Loucy (cell line): ENCODE results near the gene CTU2.

ENCODE experiments used
- H2AFZ ChIP-seq: fragments of 200-600 bp; sonication (generic); 2 replicates; pipeline ENCODE4 v1.6.0; 2016; ENCODE audit warnings: antibody characterized with exemption, mild to moderate bottlenecking, low read length, moderate library complexity
- H3F3A ChIP-seq: fragments of 200-600 bp; 2 replicates; pipeline ENCODE4 v1.6.0; 2016; ENCODE audit warnings: antibody characterized with exemption, low read depth, mild to moderate bottlenecking
- H3K27me3 ChIP-seq: fragments of 200-600 bp; sonication (generic); 2 replicates; pipeline ENCODE4 v1.6.1; 2014; ENCODE audit warnings: low read length, mild to moderate bottlenecking; ENCODE audit not compliant: insufficient read depth, poor library complexity, severe bottlenecking
- H3K36me3 ChIP-seq: fragments of 200-600 bp; sonication (generic); 2 replicates; pipeline ENCODE4 v1.6.1; 2016; ENCODE audit warnings: low read length; ENCODE audit not compliant: insufficient read depth
- H3K4me1 ChIP-seq: fragments of 200-600 bp; sonication (generic); 2 replicates; pipeline ENCODE4 v1.5.1; 2014; ENCODE audit warnings: low read length, mild to moderate bottlenecking; ENCODE audit not compliant: insufficient read depth, poor library complexity, severe bottlenecking
- H3K4me2 ChIP-seq: fragments of 200-600 bp; sonication (generic); 2 replicates; pipeline ENCODE4 v1.6.0; 2014; ENCODE audit warnings: antibody characterized with exemption, low read length, low read depth, mild to moderate bottlenecking; ENCODE audit not compliant: poor library complexity, severe bottlenecking
- H3K4me3 ChIP-seq: fragments of 200-600 bp; sonication (generic); 2 replicates; pipeline ENCODE4 v1.5.1; 2014; ENCODE audit warnings: low read length, mild to moderate bottlenecking, mixed read lengths; ENCODE audit not compliant: poor library complexity, severe bottlenecking
- H3K79me2 ChIP-seq: fragments of 200-600 bp; sonication (generic); 2 replicates; pipeline ENCODE4 v1.6.1; 2014; ENCODE audit warnings: low read length; ENCODE audit not compliant: insufficient read depth
- H3K9ac ChIP-seq: fragments of 200-600 bp; sonication (generic); 2 replicates; pipeline ENCODE4 v1.6.0; 2014; ENCODE audit warnings: mild to moderate bottlenecking, low read depth, low read length, moderate library complexity; ENCODE audit not compliant: poor library complexity, severe bottlenecking
- H3K9me2 ChIP-seq: fragments of 200-600 bp; sonication (generic); replicated peaks from 2 replicates; pipeline ENCODE4 v1.6.1; 2016; ENCODE audit warnings: low read depth, low read length, mixed read lengths
- H3K9me3 ChIP-seq: fragments of 200-600 bp; sonication (generic); 2 replicates; pipeline ENCODE4 v1.6.1; 2014; ENCODE audit warnings: mild to moderate bottlenecking, antibody characterized with exemption, low read length, low read depth; ENCODE audit not compliant: insufficient read depth
- H4K20me1 ChIP-seq: fragments of 200-600 bp; sonication (generic); 2 replicates; pipeline ENCODE4 v1.6.0; 2014; ENCODE audit warnings: antibody characterized with exemption, low read length, mild to moderate bottlenecking; ENCODE audit not compliant: insufficient read depth, poor library complexity, severe bottlenecking
- EZH2phosphoT487 ChIP-seq: fragments of 200-600 bp; IDR thresholded peaks from 2 replicates; pipeline ENCODE4 v1.6.1; 2018; ENCODE audit warnings: antibody characterized with exemption, mild to moderate bottlenecking, moderate library complexity, borderline replicate concordance
- TF ChIP-seq, protein P1 (sequence below): fragments of 200-600 bp; sonication (generic); conservative IDR thresholded peaks from 2 replicates; pipeline ENCODE4 v1.5.1; 2014; ENCODE audit warnings: mild to moderate bottlenecking, antibody characterized with exemption, low read length

CTU2 gene

DNA sequence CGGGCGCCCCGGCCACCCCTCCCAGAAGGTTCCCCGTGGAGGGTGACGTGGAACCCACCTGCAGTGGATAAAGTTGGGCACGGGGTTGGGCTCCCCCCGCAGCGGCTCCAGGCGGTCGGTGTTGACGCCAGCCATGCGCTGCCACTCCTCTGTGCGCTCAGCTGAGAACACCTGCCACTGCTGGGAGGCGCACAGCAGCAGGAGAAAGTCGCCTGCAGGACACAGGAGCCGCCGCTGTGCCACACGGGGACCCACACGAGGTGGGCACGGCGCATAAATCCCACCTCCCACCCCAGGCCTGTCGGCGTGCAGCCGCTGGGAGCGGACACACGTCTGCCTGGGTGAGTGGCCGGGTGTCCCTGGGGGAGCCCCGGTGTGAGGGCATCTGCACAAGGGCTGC, 20.7 kb downstream of the CTU2 start:
- no peak overlapping the region for H3K4me2 ChIP-seq
- H3K9ac ChIP-seq: no peak overlapping the region
- H3K4me3 ChIP-seq: no peak overlapping the region
- H3K9me2 ChIP-seq: no peaks in the 10 kb centered on the region
- no peaks in the 10 kb centered on the region for H4K20me1 ChIP-seq
- no peak overlapping the region for H2AFZ ChIP-seq
- H3F3A ChIP-seq: no peaks in the 10 kb centered on the region
- no peaks in the 10 kb centered on the region for H3K4me1 ChIP-seq
- peaks cover 17% of the 10 kb centered on the region; the same call in 1 of the 2 replicates for H3K36me3 ChIP-seq
- no peaks in the 10 kb centered on the region for H3K9me3 ChIP-seq
- no peaks in the 10 kb centered on the region for H3K27me3 ChIP-seq
- no peaks in the 10 kb centered on the region for H3K79me2 ChIP-seq
- TF ChIP-seq, protein P1, sequence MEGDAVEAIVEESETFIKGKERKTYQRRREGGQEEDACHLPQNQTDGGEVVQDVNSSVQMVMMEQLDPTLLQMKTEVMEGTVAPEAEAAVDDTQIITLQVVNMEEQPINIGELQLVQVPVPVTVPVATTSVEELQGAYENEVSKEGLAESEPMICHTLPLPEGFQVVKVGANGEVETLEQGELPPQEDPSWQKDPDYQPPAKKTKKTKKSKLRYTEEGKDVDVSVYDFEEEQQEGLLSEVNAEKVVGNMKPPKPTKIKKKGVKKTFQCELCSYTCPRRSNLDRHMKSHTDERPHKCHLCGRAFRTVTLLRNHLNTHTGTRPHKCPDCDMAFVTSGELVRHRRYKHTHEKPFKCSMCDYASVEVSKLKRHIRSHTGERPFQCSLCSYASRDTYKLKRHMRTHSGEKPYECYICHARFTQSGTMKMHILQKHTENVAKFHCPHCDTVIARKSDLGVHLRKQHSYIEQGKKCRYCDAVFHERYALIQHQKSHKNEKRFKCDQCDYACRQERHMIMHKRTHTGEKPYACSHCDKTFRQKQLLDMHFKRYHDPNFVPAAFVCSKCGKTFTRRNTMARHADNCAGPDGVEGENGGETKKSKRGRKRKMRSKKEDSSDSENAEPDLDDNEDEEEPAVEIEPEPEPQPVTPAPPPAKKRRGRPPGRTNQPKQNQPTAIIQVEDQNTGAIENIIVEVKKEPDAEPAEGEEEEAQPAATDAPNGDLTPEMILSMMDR: no peak
- no peak for TF ChIP-seq EZH2phosphoT487

DNA sequence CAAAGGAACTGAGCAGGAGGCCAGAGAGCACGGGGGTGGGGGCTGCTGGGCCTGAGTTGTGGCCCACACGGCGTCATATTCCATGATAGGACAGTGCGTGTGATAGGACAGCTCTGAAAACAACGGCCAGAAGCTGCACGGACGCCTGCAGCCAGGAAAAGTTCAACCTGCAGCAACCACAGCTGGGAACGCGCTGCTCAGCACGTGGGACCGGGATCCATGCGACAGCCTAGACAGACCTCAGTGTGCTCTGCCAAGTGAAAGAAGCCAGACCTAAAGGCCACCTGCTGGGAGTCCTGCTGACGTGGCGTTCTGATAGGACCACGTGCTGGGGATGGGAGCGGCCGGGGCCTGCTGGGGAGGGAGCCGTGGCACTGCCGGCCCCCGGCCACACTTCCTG, 21.6 kb downstream of the CTU2 start:
- Histone ChIP-seq H3K9me3 (no peaks in the 10 kb centered on the region), H3K4me2 (no peak overlapping the region), H4K20me1 (no peaks in the 10 kb centered on the region), H2AFZ (no peak overlapping the region), H3F3A (no peaks in the 10 kb centered on the region), H3K79me2 (no peaks in the 10 kb centered on the region), H3K9me2 (no peaks in the 10 kb centered on the region), H3K27me3 (no peaks in the 10 kb centered on the region), H3K4me3 (no peak overlapping the region), H3K4me1 (no peaks in the 10 kb centered on the region), H3K9ac (no peak overlapping the region), H3K36me3 (peaks cover 17% of the 10 kb centered on the region; the same call in 1 of the 2 replicates)
- TF ChIP-seq EZH2phosphoT487: no peak
- TF ChIP-seq, protein P1: no peak

DNA sequence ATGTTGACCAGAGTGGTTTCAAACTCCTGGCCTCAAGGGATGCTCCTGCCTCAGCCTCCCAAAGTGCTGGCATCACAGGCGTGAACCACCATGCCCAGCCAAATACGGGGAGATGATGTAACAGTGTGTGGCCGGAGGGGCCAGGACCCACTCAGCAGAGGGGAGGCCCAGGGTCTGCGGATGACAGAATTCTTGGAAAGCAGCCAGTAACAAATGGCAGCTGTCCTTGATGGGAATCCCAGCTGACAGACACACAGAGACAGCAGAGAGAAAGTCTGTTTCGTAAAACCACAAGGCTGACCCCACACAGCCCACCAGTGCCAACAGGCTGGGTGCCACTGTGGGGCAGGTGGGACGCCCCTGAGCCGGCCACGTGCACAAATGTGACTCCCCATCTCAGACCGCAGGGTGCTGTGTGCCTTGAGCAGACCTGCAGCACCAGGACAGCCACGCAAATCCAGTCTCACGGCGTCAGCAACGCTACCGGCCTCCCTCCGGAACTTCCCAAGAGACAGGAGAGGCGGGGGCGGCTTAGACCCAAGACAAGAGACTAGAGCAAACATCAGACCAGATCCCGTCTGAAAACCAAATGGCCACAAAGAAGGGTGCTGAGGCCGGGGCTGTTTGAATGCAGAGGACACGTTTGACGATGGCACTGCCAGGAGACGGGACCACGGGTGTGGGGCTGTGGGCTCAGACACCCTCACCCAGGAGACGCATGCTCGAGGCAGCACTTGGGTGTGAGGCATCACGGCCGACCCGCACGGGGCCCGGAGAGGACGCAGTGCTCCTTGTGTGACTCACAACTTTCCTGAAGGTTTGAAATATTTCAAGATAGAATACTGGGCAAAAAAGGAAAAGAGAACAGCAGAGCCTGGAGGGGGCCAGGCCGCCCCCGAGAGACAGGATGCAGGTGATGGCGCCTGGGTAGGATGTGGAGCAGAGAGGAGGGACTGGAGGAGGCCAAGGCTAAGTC, 24.6 kb downstream of the CTU2 start:
- TF ChIP-seq, protein P1: no peak
- TF ChIP-seq EZH2phosphoT487: no peak
- Histone ChIP-seq H3K4me1 (no peaks in the 10 kb centered on the region), H3K9ac (no peak overlapping the region), H3K4me3 (no peak overlapping the region), H3K36me3 (peaks cover 30% of the 10 kb centered on the region; the same call in 1 of the 2 replicates), H4K20me1 (no peaks in the 10 kb centered on the region), H2AFZ (no peak overlapping the region), H3K9me2 (no peaks in the 10 kb centered on the region), H3K27me3 (no peaks in the 10 kb centered on the region), H3K79me2 (no peaks in the 10 kb centered on the region), H3F3A (no peaks in the 10 kb centered on the region), H3K4me2 (no peak overlapping the region), H3K9me3 (no peaks in the 10 kb centered on the region)
